SU-DHL-6 (cell line): ENCODE data around the gene TFB1M.

Experiments
- EZH2phosphoT487 ChIP-seq: fragments of 200-600 bp; sonication (generic), shearing (Covaris generic); conservative IDR thresholded peaks from 2 replicates; pipeline ENCODE4 v1.6.1; 2018; ENCODE audit warnings: mild to moderate bottlenecking, antibody characterized with exemption, low read length, moderate library complexity, mixed read lengths
- TF ChIP-seq, protein P1 (sequence below): fragments of 200-600 bp; sonication (generic); IDR thresholded peaks from one replicate; pipeline ENCODE4 v1.5.1; 2017; ENCODE audit warnings: antibody characterized with exemption, mild to moderate bottlenecking, low read length, moderate library complexity; ENCODE audit not compliant: insufficient read depth, poor library complexity, severe bottlenecking

DNA sequence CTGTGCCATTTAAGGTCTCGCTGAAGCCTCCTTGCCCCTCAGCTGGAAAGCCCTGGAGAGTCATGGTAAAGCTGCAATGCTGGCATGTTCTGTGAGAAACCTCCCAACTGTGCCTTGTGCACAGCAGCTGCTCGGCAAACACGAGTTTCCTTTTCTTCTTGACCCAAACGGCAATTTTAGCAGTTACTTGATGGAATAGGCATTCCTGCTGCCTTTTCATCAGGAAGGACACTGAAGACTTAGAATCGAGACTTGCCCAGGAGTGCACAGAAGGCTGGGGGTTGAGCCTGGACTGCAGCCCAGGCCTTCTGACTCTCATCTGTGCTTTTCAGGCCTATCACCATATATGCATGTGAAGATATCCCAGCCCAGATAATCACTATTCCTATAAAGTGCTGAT is 79.2 kb downstream of the TFB1M start:
- TF ChIP-seq, protein P1, sequence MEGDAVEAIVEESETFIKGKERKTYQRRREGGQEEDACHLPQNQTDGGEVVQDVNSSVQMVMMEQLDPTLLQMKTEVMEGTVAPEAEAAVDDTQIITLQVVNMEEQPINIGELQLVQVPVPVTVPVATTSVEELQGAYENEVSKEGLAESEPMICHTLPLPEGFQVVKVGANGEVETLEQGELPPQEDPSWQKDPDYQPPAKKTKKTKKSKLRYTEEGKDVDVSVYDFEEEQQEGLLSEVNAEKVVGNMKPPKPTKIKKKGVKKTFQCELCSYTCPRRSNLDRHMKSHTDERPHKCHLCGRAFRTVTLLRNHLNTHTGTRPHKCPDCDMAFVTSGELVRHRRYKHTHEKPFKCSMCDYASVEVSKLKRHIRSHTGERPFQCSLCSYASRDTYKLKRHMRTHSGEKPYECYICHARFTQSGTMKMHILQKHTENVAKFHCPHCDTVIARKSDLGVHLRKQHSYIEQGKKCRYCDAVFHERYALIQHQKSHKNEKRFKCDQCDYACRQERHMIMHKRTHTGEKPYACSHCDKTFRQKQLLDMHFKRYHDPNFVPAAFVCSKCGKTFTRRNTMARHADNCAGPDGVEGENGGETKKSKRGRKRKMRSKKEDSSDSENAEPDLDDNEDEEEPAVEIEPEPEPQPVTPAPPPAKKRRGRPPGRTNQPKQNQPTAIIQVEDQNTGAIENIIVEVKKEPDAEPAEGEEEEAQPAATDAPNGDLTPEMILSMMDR = no peak
- no peak for TF ChIP-seq EZH2phosphoT487
